ENCODE measurements around the gene PACSIN2. TPM values are rescaled to one million over a fixed set of nuclear protein-coding genes. Genes with fewer than 3 reads are reported as not detected.

The PACSIN2 gene
- total and polyA plus RNA-seq, 10 of the 15 experiments (the other 5 are each of a cell fraction or from before 2014, with no cell fraction given) = 0.93 to 78.7 (median 46.8) TPM

DNA sequence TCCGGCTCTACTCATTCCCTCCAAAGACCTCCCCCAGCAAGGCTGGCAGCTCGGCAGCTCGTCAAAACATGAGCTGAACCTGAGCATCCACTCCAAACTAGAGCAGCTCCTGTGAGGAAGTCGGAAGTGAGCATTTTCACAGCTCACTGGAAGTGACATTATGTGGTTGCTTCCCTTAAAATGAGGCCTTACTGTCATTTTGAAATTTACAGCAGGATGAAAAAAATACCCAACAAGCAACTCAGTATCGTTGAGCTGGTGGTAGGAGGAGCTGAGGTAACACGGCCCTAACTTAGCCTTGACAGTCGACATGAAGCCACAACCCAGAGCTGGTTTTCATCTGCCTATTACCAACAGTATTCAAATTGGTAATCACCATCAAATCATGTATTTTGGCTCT lies 119.9 kb downstream of the PACSIN2 start (continued):
- TF ChIP-seq CBFB (IDR thresholded peaks at IDR 0.05; ENCODE audit: low read depth) (no peak; the same call in 1 of the 2 replicates), ZNF274 (IDR thresholded peaks at IDR 0.05; ENCODE audit: insufficient read depth, insufficient read length) (no peak), SUZ12 (IDR thresholded peaks at IDR 0.05; ENCODE audit: unreplicated experiment) (no peak), NFYB (IDR thresholded peaks at IDR 0.05; ENCODE audit: insufficient read depth, low read depth, low read length) (no peak), ZBED1 (IDR thresholded peaks at IDR 0.05; ENCODE audit: borderline replicate concordance) (peak; percentile 62; the same call in 1 of the 2 replicates), SMAD5 (IDR thresholded peaks at IDR 0.05; ENCODE audit: low read depth) (no peak), NR2F1 (conservative IDR thresholded peaks at IDR 0.05) (no peak), CBX5 (IDR thresholded peaks at IDR 0.05; ENCODE audit: low read depth) (no peak), STAT3 (IDR thresholded peaks at IDR 0.05; ENCODE audit: low read depth, low read length) (no peak), NFIC (IDR thresholded peaks at IDR 0.05; ENCODE audit: low read depth, low read length) (peak; percentile 65; the same call in 1 of the 2 replicates), IKZF1 (conservative IDR thresholded peaks at IDR 0.05) (peak; percentile 85), HDAC6 (IDR thresholded peaks at IDR 0.05; ENCODE audit: unreplicated experiment) (no peak), RBBP5 (conservative IDR thresholded peaks at IDR 0.05) (no peak), ETV6 (conservative IDR thresholded peaks at IDR 0.05 in 1 of 2, IDR thresholded peaks at IDR 0.05 in 1 of 2; ENCODE audit: borderline replicate concordance in 1 of 2, low read depth in 1 of 2) (peak in 1 of 2 experiments; percentile 98; a peak in 2 of 4 replicates), SP1 (IDR thresholded peaks at IDR 0.05; ENCODE audit: low read depth, low read length) (no peak), JUNB (IDR thresholded peaks at IDR 0.05) (peak; percentile 52)
- TF ChIP-seq, protein P1, sequence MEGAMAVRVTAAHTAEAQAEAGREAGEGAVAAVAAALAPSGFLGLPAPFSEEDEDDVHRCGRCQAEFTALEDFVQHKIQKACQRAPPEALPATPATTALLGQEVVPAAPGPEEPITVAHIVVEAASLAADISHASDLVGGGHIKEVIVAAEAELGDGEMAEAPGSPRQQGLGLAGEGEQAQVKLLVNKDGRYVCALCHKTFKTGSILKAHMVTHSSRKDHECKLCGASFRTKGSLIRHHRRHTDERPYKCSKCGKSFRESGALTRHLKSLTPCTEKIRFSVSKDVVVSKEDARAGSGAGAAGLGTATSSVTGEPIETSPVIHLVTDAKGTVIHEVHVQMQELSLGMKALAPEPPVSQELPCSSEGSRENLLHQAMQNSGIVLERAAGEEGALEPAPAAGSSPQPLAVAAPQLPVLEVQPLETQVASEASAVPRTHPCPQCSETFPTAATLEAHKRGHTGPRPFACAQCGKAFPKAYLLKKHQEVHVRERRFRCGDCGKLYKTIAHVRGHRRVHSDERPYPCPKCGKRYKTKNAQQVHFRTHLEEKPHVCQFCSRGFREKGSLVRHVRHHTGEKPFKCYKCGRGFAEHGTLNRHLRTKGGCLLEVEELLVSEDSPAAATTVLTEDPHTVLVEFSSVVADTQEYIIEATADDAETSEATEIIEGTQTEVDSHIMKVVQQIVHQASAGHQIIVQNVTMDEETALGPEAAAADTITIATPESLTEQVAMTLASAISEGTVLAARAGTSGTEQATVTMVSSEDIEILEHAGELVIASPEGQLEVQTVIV (IDR thresholded peaks at IDR 0.05; ENCODE audit: borderline replicate concordance, partially characterized antibody) = no peak
- TF ChIP-seq, protein P2, sequence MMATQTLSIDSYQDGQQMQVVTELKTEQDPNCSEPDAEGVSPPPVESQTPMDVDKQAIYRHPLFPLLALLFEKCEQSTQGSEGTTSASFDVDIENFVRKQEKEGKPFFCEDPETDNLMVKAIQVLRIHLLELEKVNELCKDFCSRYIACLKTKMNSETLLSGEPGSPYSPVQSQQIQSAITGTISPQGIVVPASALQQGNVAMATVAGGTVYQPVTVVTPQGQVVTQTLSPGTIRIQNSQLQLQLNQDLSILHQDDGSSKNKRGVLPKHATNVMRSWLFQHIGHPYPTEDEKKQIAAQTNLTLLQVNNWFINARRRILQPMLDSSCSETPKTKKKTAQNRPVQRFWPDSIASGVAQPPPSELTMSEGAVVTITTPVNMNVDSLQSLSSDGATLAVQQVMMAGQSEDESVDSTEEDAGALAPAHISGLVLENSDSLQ (IDR thresholded peaks at IDR 0.05) = peak; percentile 33
- TF ChIP-seq, protein P3, sequence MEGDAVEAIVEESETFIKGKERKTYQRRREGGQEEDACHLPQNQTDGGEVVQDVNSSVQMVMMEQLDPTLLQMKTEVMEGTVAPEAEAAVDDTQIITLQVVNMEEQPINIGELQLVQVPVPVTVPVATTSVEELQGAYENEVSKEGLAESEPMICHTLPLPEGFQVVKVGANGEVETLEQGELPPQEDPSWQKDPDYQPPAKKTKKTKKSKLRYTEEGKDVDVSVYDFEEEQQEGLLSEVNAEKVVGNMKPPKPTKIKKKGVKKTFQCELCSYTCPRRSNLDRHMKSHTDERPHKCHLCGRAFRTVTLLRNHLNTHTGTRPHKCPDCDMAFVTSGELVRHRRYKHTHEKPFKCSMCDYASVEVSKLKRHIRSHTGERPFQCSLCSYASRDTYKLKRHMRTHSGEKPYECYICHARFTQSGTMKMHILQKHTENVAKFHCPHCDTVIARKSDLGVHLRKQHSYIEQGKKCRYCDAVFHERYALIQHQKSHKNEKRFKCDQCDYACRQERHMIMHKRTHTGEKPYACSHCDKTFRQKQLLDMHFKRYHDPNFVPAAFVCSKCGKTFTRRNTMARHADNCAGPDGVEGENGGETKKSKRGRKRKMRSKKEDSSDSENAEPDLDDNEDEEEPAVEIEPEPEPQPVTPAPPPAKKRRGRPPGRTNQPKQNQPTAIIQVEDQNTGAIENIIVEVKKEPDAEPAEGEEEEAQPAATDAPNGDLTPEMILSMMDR (IDR thresholded peaks at IDR 0.05 in 2 of 3, conservative IDR thresholded peaks at IDR 0.05 in 1 of 3; ENCODE audit: control insufficient read depth in 2 of 3, extremely low read depth in 1 of 3, insufficient read depth in 1 of 3, low read depth in 3 of 3, low read length in 3 of 3) = no peak
- TF ChIP-seq, protein P4, sequence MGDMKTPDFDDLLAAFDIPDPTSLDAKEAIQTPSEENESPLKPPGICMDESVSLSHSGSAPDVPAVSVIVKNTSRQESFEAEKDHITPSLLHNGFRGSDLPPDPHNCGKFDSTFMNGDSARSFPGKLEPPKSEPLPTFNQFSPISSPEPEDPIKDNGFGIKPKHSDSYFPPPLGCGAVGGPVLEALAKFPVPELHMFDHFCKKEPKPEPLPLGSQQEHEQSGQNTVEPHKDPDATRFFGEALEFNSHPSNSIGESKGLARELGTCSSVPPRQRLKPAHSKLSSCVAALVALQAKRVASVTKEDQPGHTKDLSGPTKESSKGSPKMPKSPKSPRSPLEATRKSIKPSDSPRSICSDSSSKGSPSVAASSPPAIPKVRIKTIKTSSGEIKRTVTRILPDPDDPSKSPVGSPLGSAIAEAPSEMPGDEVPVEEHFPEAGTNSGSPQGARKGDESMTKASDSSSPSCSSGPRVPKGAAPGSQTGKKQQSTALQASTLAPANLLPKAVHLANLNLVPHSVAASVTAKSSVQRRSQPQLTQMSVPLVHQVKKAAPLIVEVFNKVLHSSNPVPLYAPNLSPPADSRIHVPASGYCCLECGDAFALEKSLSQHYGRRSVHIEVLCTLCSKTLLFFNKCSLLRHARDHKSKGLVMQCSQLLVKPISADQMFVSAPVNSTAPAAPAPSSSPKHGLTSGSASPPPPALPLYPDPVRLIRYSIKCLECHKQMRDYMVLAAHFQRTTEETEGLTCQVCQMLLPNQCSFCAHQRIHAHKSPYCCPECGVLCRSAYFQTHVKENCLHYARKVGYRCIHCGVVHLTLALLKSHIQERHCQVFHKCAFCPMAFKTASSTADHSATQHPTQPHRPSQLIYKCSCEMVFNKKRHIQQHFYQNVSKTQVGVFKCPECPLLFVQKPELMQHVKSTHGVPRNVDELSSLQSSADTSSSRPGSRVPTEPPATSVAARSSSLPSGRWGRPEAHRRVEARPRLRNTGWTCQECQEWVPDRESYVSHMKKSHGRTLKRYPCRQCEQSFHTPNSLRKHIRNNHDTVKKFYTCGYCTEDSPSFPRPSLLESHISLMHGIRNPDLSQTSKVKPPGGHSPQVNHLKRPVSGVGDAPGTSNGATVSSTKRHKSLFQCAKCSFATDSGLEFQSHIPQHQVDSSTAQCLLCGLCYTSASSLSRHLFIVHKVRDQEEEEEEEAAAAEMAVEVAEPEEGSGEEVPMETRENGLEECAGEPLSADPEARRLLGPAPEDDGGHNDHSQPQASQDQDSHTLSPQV (IDR thresholded peaks at IDR 0.05) = no peak
- TF ChIP-seq, protein P5, sequence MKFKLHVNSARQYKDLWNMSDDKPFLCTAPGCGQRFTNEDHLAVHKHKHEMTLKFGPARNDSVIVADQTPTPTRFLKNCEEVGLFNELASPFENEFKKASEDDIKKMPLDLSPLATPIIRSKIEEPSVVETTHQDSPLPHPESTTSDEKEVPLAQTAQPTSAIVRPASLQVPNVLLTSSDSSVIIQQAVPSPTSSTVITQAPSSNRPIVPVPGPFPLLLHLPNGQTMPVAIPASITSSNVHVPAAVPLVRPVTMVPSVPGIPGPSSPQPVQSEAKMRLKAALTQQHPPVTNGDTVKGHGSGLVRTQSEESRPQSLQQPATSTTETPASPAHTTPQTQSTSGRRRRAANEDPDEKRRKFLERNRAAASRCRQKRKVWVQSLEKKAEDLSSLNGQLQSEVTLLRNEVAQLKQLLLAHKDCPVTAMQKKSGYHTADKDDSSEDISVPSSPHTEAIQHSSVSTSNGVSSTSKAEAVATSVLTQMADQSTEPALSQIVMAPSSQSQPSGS (IDR thresholded peaks at IDR 0.05; ENCODE audit: low read length) = peak; percentile 45; the same call in 1 of the 2 replicates

Measured in GM12878 (cell line).